Spleen (tissue), 11 donors: ENCODE data around the gene SCYGR8. TPM values are rescaled to one million over a fixed set of nuclear protein-coding genes. Genes with fewer than 3 reads are reported as not detected.
"Not testable (repeated sequence)": the region's sequence is repeated elsewhere in the genome, so short reads cannot be mapped to it uniquely, and the experiment has no call there.

ENCODE experiments used
- DNase-seq: peaks from one replicate; pipeline ENCODE4 v3.0.0-alpha.2; 2020
- H3K27ac ChIP-seq, 8 donors: fragments of 200-600 bp; sonication (generic) in 7 of 8; 1 replicate in 4 of 8; 2 replicates in 4 of 8; pipeline versions ENCODE4 v1.5.0 to v1.8.0; 2016 to 2021; ENCODE audit warnings: inconsistent platforms in 4 of 8, mild to moderate bottlenecking in 4 of 8, moderate library complexity in 1 of 8
- H3K27me3 ChIP-seq, 7 donors: fragments of 200-600 bp; sonication (generic) in 6 of 7; replicated peaks in 1 of 7; 1 replicate in 4 of 7; 2 replicates in 3 of 7; pipeline versions ENCODE4 v1.5.0 to v1.8.0; 2016 to 2021; ENCODE audit warnings: inconsistent platforms in 3 of 7, mild to moderate bottlenecking in 1 of 7
- H3K36me3 ChIP-seq, 6 donors: fragments of 200-600 bp; sonication (generic) in 5 of 6; 1 replicate in 4 of 6; 2 replicates in 2 of 6; pipeline versions ENCODE4 v1.5.0 to v1.8.0; 2016 to 2021; ENCODE audit warnings: inconsistent platforms in 2 of 6
- H3K4me1 ChIP-seq, 6 donors: fragments of 200-600 bp; sonication (generic) in 5 of 6; 1 replicate in 3 of 6; 2 replicates in 3 of 6; pipeline versions ENCODE4 v1.5.0 to v1.8.0; 2016 to 2021; ENCODE audit warnings: inconsistent platforms in 3 of 6
- H3K4me3 ChIP-seq, 8 donors: fragments of 200-600 bp; sonication (generic) in 7 of 8; 1 replicate in 4 of 8; 2 replicates in 4 of 8; pipeline versions ENCODE4 v1.5.0 to v1.8.0; 2016 to 2021; ENCODE audit warnings: inconsistent platforms in 4 of 8, mild to moderate bottlenecking in 4 of 8, moderate library complexity in 2 of 8
- H3K9me3 ChIP-seq, 8 donors: fragments of 200-600 bp; sonication (generic) in 7 of 8; 1 replicate in 4 of 8; 2 replicates in 4 of 8; pipeline versions ENCODE4 v1.5.0 to v1.8.0; 2016 to 2021; ENCODE audit warnings: inconsistent platforms in 4 of 8
- POLR2A ChIP-seq, 3 donors: fragments of 450-650 bp; IDR thresholded peaks; one replicate each; pipeline ENCODE4 v1.5.1; 2017; ENCODE audit warnings: antibody characterized with exemption in 3 of 3, mild to moderate bottlenecking in 1 of 3
- POLR2AphosphoS5 ChIP-seq, 3 donors: sonication (generic); formaldehyde crosslinking; IDR thresholded peaks; one replicate each; pipeline ENCODE4 v1.5.1; 2017; ENCODE audit warnings: antibody characterized with exemption in 3 of 3
- WGBS, 5 donors: extraction: QIAGEN DNeasy Blood & Tissue Kit in 3 of 5; methylation state at CpG; one replicate each; pipeline versions ENCODE4 v1.1.5 to v1.1.7; 2013 to 2018; 5-methylcytosine and 5-hydroxymethylcytosine counted together
- intact Hi-C: fragments of 100-400 bp; cut with DNase I; formaldehyde crosslinking; loops from one replicate; pipeline ENCODE4 v1.15.0; 2023; ENCODE audit warnings: low total_unique reads
- polyA plus RNA-seq, 3 donors: library from polyadenylated mRNA; stranded (reverse); fragments of 200-250 nt; gene quantifications; one replicate each; pipeline ENCODE4 v1.2.1, GENCODE V29; 2013
- total RNA-seq, 7 donors: library from RNA; depleted of rRNA in 3 of 7; stranded (reverse); fragments of >200 nt in 3 of 7; fragmentation: NEBNext Ultra II Directional in 4 of 7; extraction: Animal tissue kit (Norgen Biotek cat#: 25700) in 4 of 7; gene quantifications; one replicate each; pipeline versions ENCODE4 v1.1.0 to v1.2.1, GENCODE V29; 2016 to 2021
- TF ChIP-seq, protein P1 (sequence below), 11 experiments: fragments of 200-600 bp in 7 of 11; fragments of 450-650 bp in 4 of 11; sonication (generic) in 4 of 11; IDR thresholded peaks in 8 of 11; conservative IDR thresholded peaks in 3 of 11; 1 replicate in 7 of 11; 2 replicates in 4 of 11; pipeline versions ENCODE4 v1.4.0 to v1.8.0; 2016 to 2021; ENCODE audit warnings: antibody characterized with exemption in 11 of 11, inconsistent platforms in 4 of 11, mild to moderate bottlenecking in 1 of 11
- donor health status: healthy with polysubstance abuse.
- donor health status: DM: no; HTN: no; CAD: no; lungs with moderate emphysema.
- donor health status: DM: no; HTN: no; CAD: no.
- donor health status: Bipolar disorder and iron deficiency.
- donor health status: healthy.
- donor health status: DM: no; HTN: no; CAD: no.
- donor health status: DM: yes; HTN: yes; CAD: no.

The SCYGR8 gene
- total and polyA plus RNA-seq, 10 donors, result not detected

DNA sequence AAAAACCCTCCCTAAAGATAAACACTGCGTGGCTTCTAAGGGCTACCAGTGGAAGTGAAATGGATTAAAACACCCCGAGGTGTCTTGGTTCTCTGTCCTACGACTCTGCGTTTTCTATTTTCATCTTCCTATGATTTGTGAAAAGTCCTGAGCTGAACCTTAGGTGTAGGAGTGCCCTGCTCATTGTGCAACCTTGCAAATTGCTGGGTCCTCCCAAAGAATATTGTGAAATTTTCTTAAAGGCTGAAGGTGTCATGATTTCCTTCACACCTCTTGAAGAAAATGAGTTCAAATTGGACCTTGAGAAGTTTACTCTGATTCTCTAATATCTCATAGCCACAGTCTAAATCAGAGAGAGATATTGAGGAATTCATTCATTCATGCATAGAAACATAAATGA, 26.1 kb upstream of the SCYGR8 start:
- no peaks in the 10 kb centered on the region for H3K9me3 ChIP-seq
- DNase-seq, result no peak
- peaks cover 0 to 10% (median 8%) of the 10 kb centered on the region in 6 donors for H3K4me1 ChIP-seq
- 91 to 95% (median 92%) methylated on average over 4 of the region's 4 CpGs for WGBS, 5 donors
- peaks cover 0 to 30% (median 9%) of the 10 kb centered on the region in 7 donors for H3K27me3 ChIP-seq
- no peak for TF ChIP-seq POLR2AphosphoS5 (IDR thresholded peaks at IDR 0.05)
- TF ChIP-seq, protein P1, sequence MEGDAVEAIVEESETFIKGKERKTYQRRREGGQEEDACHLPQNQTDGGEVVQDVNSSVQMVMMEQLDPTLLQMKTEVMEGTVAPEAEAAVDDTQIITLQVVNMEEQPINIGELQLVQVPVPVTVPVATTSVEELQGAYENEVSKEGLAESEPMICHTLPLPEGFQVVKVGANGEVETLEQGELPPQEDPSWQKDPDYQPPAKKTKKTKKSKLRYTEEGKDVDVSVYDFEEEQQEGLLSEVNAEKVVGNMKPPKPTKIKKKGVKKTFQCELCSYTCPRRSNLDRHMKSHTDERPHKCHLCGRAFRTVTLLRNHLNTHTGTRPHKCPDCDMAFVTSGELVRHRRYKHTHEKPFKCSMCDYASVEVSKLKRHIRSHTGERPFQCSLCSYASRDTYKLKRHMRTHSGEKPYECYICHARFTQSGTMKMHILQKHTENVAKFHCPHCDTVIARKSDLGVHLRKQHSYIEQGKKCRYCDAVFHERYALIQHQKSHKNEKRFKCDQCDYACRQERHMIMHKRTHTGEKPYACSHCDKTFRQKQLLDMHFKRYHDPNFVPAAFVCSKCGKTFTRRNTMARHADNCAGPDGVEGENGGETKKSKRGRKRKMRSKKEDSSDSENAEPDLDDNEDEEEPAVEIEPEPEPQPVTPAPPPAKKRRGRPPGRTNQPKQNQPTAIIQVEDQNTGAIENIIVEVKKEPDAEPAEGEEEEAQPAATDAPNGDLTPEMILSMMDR (IDR thresholded peaks at IDR 0.05 in 8 of 11, conservative IDR thresholded peaks at IDR 0.05 in 3 of 11), result no peak
- TF ChIP-seq POLR2A (IDR thresholded peaks at IDR 0.05), result no peak
- H3K36me3 ChIP-seq, result no peaks in the 10 kb centered on the region
- H3K27ac ChIP-seq, result no peak overlapping the region
- H3K4me3 ChIP-seq, result no peak overlapping the region
- intact Hi-C loops, result no loop called here

GRCh38 chr2:227720680-227721079, 25.0 kb upstream of the SCYGR8 start:
- DNase-seq, result no peak
- TF ChIP-seq, protein P1 (IDR thresholded peaks at IDR 0.05 in 8 of 11, conservative IDR thresholded peaks at IDR 0.05 in 3 of 11), result no peak
- TF ChIP-seq POLR2A (IDR thresholded peaks at IDR 0.05) (no peak), POLR2AphosphoS5 (IDR thresholded peaks at IDR 0.05) (no peak)
- Histone ChIP-seq H3K4me3 (no peak overlapping the region), H3K36me3 (no peaks in the 10 kb centered on the region), H3K4me1 (peaks cover 0 to 10% (median 8%) of the 10 kb centered on the region in 6 donors), H3K27me3 (peaks cover 0 to 30% (median 9%) of the 10 kb centered on the region in 7 donors), H3K9me3 (no peaks in the 10 kb centered on the region), H3K27ac (no peak overlapping the region)
- 85 to 92% (median 87%) methylated on average over 4 of the region's 4 CpGs for WGBS, 5 donors
- intact Hi-C loops, result no loop called here

- H3K36me3 ChIP-seq, H3K4me1 ChIP-seq, H3K4me3 ChIP-seq, intact Hi-C loops, DNase-seq, H3K9me3 ChIP-seq, H3K27ac ChIP-seq: not testable (repeated sequence)
- H3K27me3 ChIP-seq, result peaks cover 0 to 15% (median 5%) of the 10 kb centered on the region in 7 donors
- WGBS, 5 donors, result 84 to 91% (median 89%) methylated on average over 7 of the region's 7 CpGs
Observed at GRCh38 chr2:227722821-227723220, 22.9 kb upstream of the SCYGR8 start.

GRCh38 chr2:227724394-227725039, 21.2 kb upstream of the SCYGR8 start, which contains the start of gene SCYGR6:
TSS of gene SCYGR6 (minus strand) at chr2:227724757. CDS start at chr2:227724757, 0 bp downstream.
- WGBS, 5 donors, result 77 to 94% (median 89%) methylated on average over 15 of the region's 15 CpGs
- Histone ChIP-seq H3K9me3 (no peaks in the 10 kb centered on the region), H3K27ac (no peak within 1 kb of the TSS), H3K4me3 (no peak within 1 kb of the TSS), H3K4me1 (no peaks in the 10 kb centered on the region), H3K36me3 (no peaks in the 10 kb centered on the region), H3K27me3 (peaks cover 0 to 19% (median 0%) of the 10 kb centered on the region in 7 donors)
- TF ChIP-seq POLR2AphosphoS5 (IDR thresholded peaks at IDR 0.05), result no peak
- TF ChIP-seq POLR2A (IDR thresholded peaks at IDR 0.05), result no peak
- TF ChIP-seq, protein P1 (IDR thresholded peaks at IDR 0.05 in 8 of 11, conservative IDR thresholded peaks at IDR 0.05 in 3 of 11), result no peak
- no peak for DNase-seq
- intact Hi-C loops, result no loop called here
